GM12878 (cell line): ENCODE data around the gene PSMG3.

Experiments used
- BACH1 ChIP-seq: fragments of 450-650 bp; IDR thresholded peaks from 2 replicates; pipeline ENCODE4 v1.6.1; 2017; ENCODE audit warnings: mild to moderate bottlenecking, borderline replicate concordance
- BRCA1 ChIP-seq: IDR thresholded peaks from 2 replicates; pipeline ENCODE4 v1.6.1; 2011; ENCODE audit warnings: low read depth, low read length, improper control_type of control experiment
- FOXM1 ChIP-seq: IDR thresholded peaks from 2 replicates; pipeline ENCODE4 v1.6.1; 2012; ENCODE audit warnings: low read depth, mild to moderate bottlenecking, inconsistent platforms, low read length, moderate library complexity
- JUND ChIP-seq: IDR thresholded peaks from 2 replicates; pipeline ENCODE4 v1.6.1; 2012; ENCODE audit warnings: low read depth, mild to moderate bottlenecking, low read length, improper control_type of control experiment, moderate library complexity
- MTA3 ChIP-seq: IDR thresholded peaks from 2 replicates; pipeline ENCODE4 v1.6.1; 2012; ENCODE audit warnings: low read length, inconsistent platforms, borderline replicate concordance
- RAD21 ChIP-seq: IDR thresholded peaks from 2 replicates; pipeline ENCODE4 v1.6.1; 2011; ENCODE audit warnings: mild to moderate bottlenecking, low read depth, low read length, moderate library complexity; ENCODE audit not compliant: insufficient read depth
- SIN3A ChIP-seq: IDR thresholded peaks from 2 replicates; pipeline ENCODE4 v1.6.1; 2012; ENCODE audit warnings: low read depth, low read length, improper control_type of control experiment
- SREBF2 ChIP-seq: IDR thresholded peaks from 2 replicates; pipeline ENCODE4 v1.6.1; 2012; ENCODE audit warnings: mild to moderate bottlenecking, low read length
- TARDBP ChIP-seq: IDR thresholded peaks from 2 replicates; pipeline ENCODE4 v1.6.1; 2016; ENCODE audit warnings: borderline replicate concordance
- YY1 ChIP-seq: IDR thresholded peaks from 2 replicates; pipeline ENCODE4 v1.6.1; 2011; ENCODE audit warnings: low read depth, mild to moderate bottlenecking, low read length
- TF ChIP-seq, protein P1 (sequence below), 3 experiments: IDR thresholded peaks in 2 of 3; conservative IDR thresholded peaks in 1 of 3; 2 replicates each; pipeline ENCODE4 v1.5.1; 2011; ENCODE audit warnings: low read depth in 3 of 3, low read length in 3 of 3, mild to moderate bottlenecking in 3 of 3, control low read depth in 2 of 3, moderate library complexity in 2 of 3, inconsistent platforms in 1 of 3, mixed read lengths in 1 of 3; ENCODE audit not compliant: control insufficient read depth in 2 of 3, insufficient read depth in 1 of 3; ENCODE audit errors: extremely low read depth in 1 of 3
- TF ChIP-seq, protein P2 (sequence below): fragments of 450-650 bp; formaldehyde crosslinking; IDR thresholded peaks from 2 replicates; pipeline ENCODE4 v1.5.0; 2022; ENCODE audit warnings: mild to moderate bottlenecking, missing genetic modification characterization
- TF ChIP-seq, protein P3 (sequence below): IDR thresholded peaks from 2 replicates; pipeline ENCODE4 v1.6.1; 2011; ENCODE audit warnings: mild to moderate bottlenecking, low read depth, low read length, moderate library complexity; ENCODE audit not compliant: insufficient replicate concordance
- TF ChIP-seq, protein P4 (sequence below): IDR thresholded peaks from 2 replicates; pipeline ENCODE4 v1.6.1; 2012; ENCODE audit warnings: low read depth, low read length, improper control_type of control experiment

DNA sequence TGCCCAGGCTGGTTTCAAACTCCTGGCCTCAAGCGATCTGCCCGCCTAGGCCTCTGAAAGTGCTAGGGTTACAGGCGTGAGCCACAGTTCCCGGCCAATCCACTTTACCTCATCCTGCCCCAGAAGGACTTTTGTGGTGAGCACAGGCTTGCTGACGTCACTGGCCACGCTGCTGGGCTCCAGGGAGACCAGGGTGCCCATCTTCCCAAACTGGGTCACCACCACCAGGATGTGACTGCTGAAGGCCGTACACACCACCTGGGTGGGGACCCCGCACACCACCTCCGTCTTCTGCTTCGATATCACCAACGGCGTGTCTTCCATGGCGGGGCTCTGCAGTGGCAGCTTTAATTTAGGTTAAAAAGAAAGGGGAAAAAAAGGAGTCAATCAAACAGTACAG, 816 bp downstream of the PSMG3 start:
- TF ChIP-seq JUND, result no peak
- no peak for TF ChIP-seq FOXM1
- TF ChIP-seq SIN3A, result no peak
- no peak for TF ChIP-seq YY1
- TF ChIP-seq, protein P1, sequence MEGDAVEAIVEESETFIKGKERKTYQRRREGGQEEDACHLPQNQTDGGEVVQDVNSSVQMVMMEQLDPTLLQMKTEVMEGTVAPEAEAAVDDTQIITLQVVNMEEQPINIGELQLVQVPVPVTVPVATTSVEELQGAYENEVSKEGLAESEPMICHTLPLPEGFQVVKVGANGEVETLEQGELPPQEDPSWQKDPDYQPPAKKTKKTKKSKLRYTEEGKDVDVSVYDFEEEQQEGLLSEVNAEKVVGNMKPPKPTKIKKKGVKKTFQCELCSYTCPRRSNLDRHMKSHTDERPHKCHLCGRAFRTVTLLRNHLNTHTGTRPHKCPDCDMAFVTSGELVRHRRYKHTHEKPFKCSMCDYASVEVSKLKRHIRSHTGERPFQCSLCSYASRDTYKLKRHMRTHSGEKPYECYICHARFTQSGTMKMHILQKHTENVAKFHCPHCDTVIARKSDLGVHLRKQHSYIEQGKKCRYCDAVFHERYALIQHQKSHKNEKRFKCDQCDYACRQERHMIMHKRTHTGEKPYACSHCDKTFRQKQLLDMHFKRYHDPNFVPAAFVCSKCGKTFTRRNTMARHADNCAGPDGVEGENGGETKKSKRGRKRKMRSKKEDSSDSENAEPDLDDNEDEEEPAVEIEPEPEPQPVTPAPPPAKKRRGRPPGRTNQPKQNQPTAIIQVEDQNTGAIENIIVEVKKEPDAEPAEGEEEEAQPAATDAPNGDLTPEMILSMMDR (IDR thresholded peaks at IDR 0.05 in 2 of 3, conservative IDR thresholded peaks at IDR 0.05 in 1 of 3; ENCODE audit: control insufficient read depth in 2 of 3, extremely low read depth in 1 of 3, insufficient read depth in 1 of 3, low read depth in 3 of 3, low read length in 3 of 3), result no peak
- TF ChIP-seq, protein P2, sequence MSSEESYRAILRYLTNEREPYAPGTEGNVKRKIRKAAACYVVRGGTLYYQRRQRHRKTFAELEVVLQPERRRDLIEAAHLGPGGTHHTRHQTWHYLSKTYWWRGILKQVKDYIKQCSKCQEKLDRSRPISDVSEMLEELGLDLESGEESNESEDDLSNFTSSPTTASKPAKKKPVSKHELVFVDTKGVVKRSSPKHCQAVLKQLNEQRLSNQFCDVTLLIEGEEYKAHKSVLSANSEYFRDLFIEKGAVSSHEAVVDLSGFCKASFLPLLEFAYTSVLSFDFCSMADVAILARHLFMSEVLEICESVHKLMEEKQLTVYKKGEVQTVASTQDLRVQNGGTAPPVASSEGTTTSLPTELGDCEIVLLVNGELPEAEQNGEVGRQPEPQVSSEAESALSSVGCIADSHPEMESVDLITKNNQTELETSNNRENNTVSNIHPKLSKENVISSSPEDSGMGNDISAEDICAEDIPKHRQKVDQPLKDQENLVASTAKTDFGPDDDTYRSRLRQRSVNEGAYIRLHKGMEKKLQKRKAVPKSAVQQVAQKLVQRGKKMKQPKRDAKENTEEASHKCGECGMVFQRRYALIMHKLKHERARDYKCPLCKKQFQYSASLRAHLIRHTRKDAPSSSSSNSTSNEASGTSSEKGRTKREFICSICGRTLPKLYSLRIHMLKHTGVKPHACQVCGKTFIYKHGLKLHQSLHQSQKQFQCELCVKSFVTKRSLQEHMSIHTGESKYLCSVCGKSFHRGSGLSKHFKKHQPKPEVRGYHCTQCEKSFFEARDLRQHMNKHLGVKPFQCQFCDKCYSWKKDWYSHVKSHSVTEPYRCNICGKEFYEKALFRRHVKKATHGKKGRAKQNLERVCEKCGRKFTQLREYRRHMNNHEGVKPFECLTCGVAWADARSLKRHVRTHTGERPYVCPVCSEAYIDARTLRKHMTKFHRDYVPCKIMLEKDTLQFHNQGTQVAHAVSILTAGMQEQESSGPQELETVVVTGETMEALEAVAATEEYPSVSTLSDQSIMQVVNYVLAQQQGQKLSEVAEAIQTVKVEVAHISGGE (CRISPR knock-in tag), result no peak
- no peak for TF ChIP-seq TARDBP
- TF ChIP-seq SREBF2, result no peak
- TF ChIP-seq, protein P3, sequence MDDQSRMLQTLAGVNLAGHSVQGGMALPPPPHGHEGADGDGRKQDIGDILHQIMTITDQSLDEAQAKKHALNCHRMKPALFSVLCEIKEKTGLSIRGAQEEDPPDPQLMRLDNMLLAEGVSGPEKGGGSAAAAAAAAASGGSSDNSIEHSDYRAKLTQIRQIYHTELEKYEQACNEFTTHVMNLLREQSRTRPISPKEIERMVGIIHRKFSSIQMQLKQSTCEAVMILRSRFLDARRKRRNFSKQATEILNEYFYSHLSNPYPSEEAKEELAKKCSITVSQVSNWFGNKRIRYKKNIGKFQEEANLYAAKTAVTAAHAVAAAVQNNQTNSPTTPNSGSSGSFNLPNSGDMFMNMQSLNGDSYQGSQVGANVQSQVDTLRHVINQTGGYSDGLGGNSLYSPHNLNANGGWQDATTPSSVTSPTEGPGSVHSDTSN, result no peak
- TF ChIP-seq RAD21, result no peak
- TF ChIP-seq, protein P4, sequence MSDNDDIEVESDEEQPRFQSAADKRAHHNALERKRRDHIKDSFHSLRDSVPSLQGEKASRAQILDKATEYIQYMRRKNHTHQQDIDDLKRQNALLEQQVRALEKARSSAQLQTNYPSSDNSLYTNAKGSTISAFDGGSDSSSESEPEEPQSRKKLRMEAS, result no peak
- TF ChIP-seq BACH1, result no peak
- TF ChIP-seq BRCA1, result no peak
- no peak for TF ChIP-seq MTA3
